ENCODE data around the gene KYAT1. TPM values are rescaled to one million over a fixed set of nuclear protein-coding genes. Genes with fewer than 3 reads are reported as not detected.

KYAT1 gene
- total and polyA plus RNA-seq, 2 donors from 2014 or later = 5.1 to 17.0 TPM

- Histone ChIP-seq H3K27ac (ENCODE audit: low read depth in 2 of 2, low read length in 2 of 2) (no peak overlapping the region), H3K9ac (ENCODE audit: low read length in 3 of 3) (no peak overlapping the region)
- FAIRE-seq = no peak
Observed at GRCh38 chr9:128927731-128928411, 46.1 kb upstream of the KYAT1 start.

GRCh38 chr9:128923493-128923883 lies 41.7 kb upstream of the KYAT1 start:
- Histone ChIP-seq H3K27ac (ENCODE audit: low read depth in 2 of 2, low read length in 2 of 2) (no peak overlapping the region), H3K4me3 (ENCODE audit: low read length in 3 of 3) (no peak overlapping the region), H3K4me1 (ENCODE audit: control insufficient read depth in 2 of 3, insufficient read depth in 2 of 3, low read depth in 1 of 3, low read length in 3 of 3) (peaks cover 2 to 20% (median 15%) of the 10 kb centered on the region in 3 donors), H3K27me3 (ENCODE audit: control insufficient read depth, insufficient read depth, low read length) (no peaks in the 10 kb centered on the region), H3K9ac (ENCODE audit: low read length in 3 of 3) (no peak overlapping the region), H3K9me3 (ENCODE audit: control insufficient read depth in 2 of 3, insufficient read depth in 1 of 3, low read length in 3 of 3) (no peaks in the 10 kb centered on the region), H3K36me3 (ENCODE audit: control insufficient read depth in 2 of 3, insufficient read depth in 3 of 3, low read length in 3 of 3) (no peaks in the 10 kb centered on the region)
- no peak for TF ChIP-seq CTCF (IDR thresholded peaks at IDR 0.05; ENCODE audit: borderline replicate concordance, extremely low read depth, insufficient read depth)
- intact Hi-C loops (cut with DNase I) = no loop called here
- no peak for FAIRE-seq
- DNase-seq = no peak

More at GRCh38 chr9:128927731-128928411, 46.1 kb upstream of the KYAT1 start:
- Histone ChIP-seq H3K27me3 (ENCODE audit: control insufficient read depth, insufficient read depth, low read length) (no peaks in the 10 kb centered on the region), H3K4me1 (ENCODE audit: control insufficient read depth in 2 of 3, insufficient read depth in 2 of 3, low read depth in 1 of 3, low read length in 3 of 3) (peaks cover 0 to 2% (median 2%) of the 10 kb centered on the region in 3 donors), H3K9me3 (ENCODE audit: control insufficient read depth in 2 of 3, insufficient read depth in 1 of 3, low read length in 3 of 3) (no peaks in the 10 kb centered on the region), H3K36me3 (ENCODE audit: control insufficient read depth in 2 of 3, insufficient read depth in 3 of 3, low read length in 3 of 3) (no peaks in the 10 kb centered on the region), H3K4me3 (ENCODE audit: low read length in 3 of 3) (no peak overlapping the region)
- DNase-seq = peak in 4 of 5 donors; percentile 66 to 77 (median 72)
- intact Hi-C loops (cut with DNase I) = no loop called here
- peak; percentile 98 for TF ChIP-seq CTCF (IDR thresholded peaks at IDR 0.05; ENCODE audit: borderline replicate concordance, extremely low read depth, insufficient read depth)

- TF ChIP-seq CTCF (IDR thresholded peaks at IDR 0.05; ENCODE audit: borderline replicate concordance, extremely low read depth, insufficient read depth) = no peak
- peak; percentile 79 to 91 (median 88) for DNase-seq
- intact Hi-C loops (cut with DNase I) = no loop called here
Observed at GRCh38 chr9:128921881-128922763, 40.4 kb upstream of the KYAT1 start.

More at GRCh38 chr9:128921881-128922763, 40.4 kb upstream of the KYAT1 start:
- Histone ChIP-seq H3K9ac (ENCODE audit: low read length in 3 of 3) (peak overlapping the region; percentile 49 to 87 (median 65)), H3K9me3 (ENCODE audit: control insufficient read depth in 2 of 3, insufficient read depth in 1 of 3, low read length in 3 of 3) (no peaks in the 10 kb centered on the region), H3K4me1 (ENCODE audit: control insufficient read depth in 2 of 3, insufficient read depth in 2 of 3, low read depth in 1 of 3, low read length in 3 of 3) (peaks cover 0 to 18% (median 15%) of the 10 kb centered on the region in 3 donors), H3K4me3 (ENCODE audit: low read length in 3 of 3) (peak overlapping the region; percentile 66 to 71 (median 67)), H3K27me3 (ENCODE audit: control insufficient read depth, insufficient read depth, low read length) (no peaks in the 10 kb centered on the region), H3K27ac (ENCODE audit: low read depth in 2 of 2, low read length in 2 of 2) (peak overlapping the region; percentile 84 to 90), H3K36me3 (ENCODE audit: control insufficient read depth in 2 of 3, insufficient read depth in 3 of 3, low read length in 3 of 3) (no peaks in the 10 kb centered on the region)
- no peak for FAIRE-seq
